Naive thymus-derived CD4-positive, alpha-beta T cell (primary cell): ENCODE measurements around the gene RPS21. TPM values are rescaled to one million over a fixed set of nuclear protein-coding genes. Genes with fewer than 3 reads are reported as not detected.

Experiments used
- ATAC-seq: fragments of 150-1000 bp; cut with Tn5 transposase; 2 replicates; pipeline ENCODE4 v1.10.0; 2021; ENCODE audit warnings: mild to moderate bottlenecking, moderate library complexity
- CTCF ChIA-PET: fragments of 350-600 bp; sonication (Branson Sonifier 250); formaldehyde crosslinking; loops from one replicate; lab custom pipeline; 2021; ENCODE audit warnings: antibody characterized with exemption; lab: Charles Lee
- POLR2A ChIA-PET: fragments of 350-600 bp; sonication (Branson Sonifier 250); formaldehyde crosslinking; loops from one replicate; lab custom pipeline; 2021; ENCODE audit warnings: antibody characterized with exemption, inconsistent platforms; lab: Charles Lee
- DNase-seq, 9 donors: peaks; one replicate each; pipeline versions ENCODE4 v3.0.0 to v3.0.0-alpha.2; 2020 to 2022; ENCODE audit warnings: mixed read lengths in 1 of 9
- H3K27ac ChIP-seq: one replicate; pipeline ENCODE4 v1.7.0; 2013; ENCODE audit warnings: mild to moderate bottlenecking, low read depth, low read length, moderate library complexity
- H3K27me3 ChIP-seq, 2 donors: one replicate each; pipeline ENCODE4 v1.7.0; 2013; ENCODE audit warnings: low read length in 2 of 2, mild to moderate bottlenecking in 2 of 2, moderate library complexity in 2 of 2; ENCODE audit not compliant: control insufficient read depth in 2 of 2, insufficient read depth in 2 of 2
- H3K36me3 ChIP-seq, 3 experiments: 1 replicate in 2 of 3; 2 replicates in 1 of 3; pipeline ENCODE4 v1.7.0; 2013; ENCODE audit warnings: low read length in 3 of 3, mild to moderate bottlenecking in 3 of 3, moderate library complexity in 1 of 3; ENCODE audit not compliant: insufficient read depth in 3 of 3, control insufficient read depth in 2 of 3
- H3K4me1 ChIP-seq, 2 donors: one replicate each; pipeline ENCODE4 v1.7.0; 2013; ENCODE audit warnings: low read length in 2 of 2, mild to moderate bottlenecking in 2 of 2, moderate library complexity in 1 of 2; ENCODE audit not compliant: control insufficient read depth in 2 of 2, insufficient read depth in 2 of 2
- H3K4me3 ChIP-seq: 2 replicates; pipeline ENCODE4 v1.7.0; 2013; ENCODE audit warnings: mild to moderate bottlenecking, low read length
- H3K9me3 ChIP-seq, 3 experiments: 1 replicate in 2 of 3; 2 replicates in 1 of 3; pipeline ENCODE4 v1.7.0; 2013; ENCODE audit warnings: low read length in 3 of 3; ENCODE audit not compliant: control insufficient read depth in 2 of 3
- H3K27ac Mint-ChIP-seq, 9 donors: one replicate each; pipeline ENCODE4 v1.8.0; 2020 to 2022; ENCODE audit warnings: mixed read lengths in 9 of 9, mild to moderate bottlenecking in 8 of 9, moderate library complexity in 5 of 9, inconsistent platforms in 2 of 9
- H3K27me3 Mint-ChIP-seq, 5 donors: one replicate each; pipeline ENCODE4 v1.8.0; 2021 to 2022; ENCODE audit warnings: mixed read lengths in 5 of 5, mild to moderate bottlenecking in 1 of 5
- H3K36me3 Mint-ChIP-seq, 5 donors: one replicate each; pipeline ENCODE4 v1.8.0; 2020 to 2022; ENCODE audit warnings: mixed read lengths in 5 of 5, mild to moderate bottlenecking in 3 of 5, inconsistent platforms in 1 of 5
- H3K4me1 Mint-ChIP-seq, 7 donors: one replicate each; pipeline ENCODE4 v1.8.0; 2020 to 2022; ENCODE audit warnings: mixed read lengths in 7 of 7, mild to moderate bottlenecking in 3 of 7, inconsistent platforms in 1 of 7
- H3K4me3 Mint-ChIP-seq, 10 donors: one replicate each; pipeline ENCODE4 v1.8.0; 2020 to 2022; ENCODE audit warnings: mild to moderate bottlenecking in 10 of 10, mixed read lengths in 10 of 10, moderate library complexity in 6 of 10, inconsistent platforms in 2 of 10
- H3K9me3 Mint-ChIP-seq, 11 donors: one replicate each; pipeline ENCODE4 v1.8.0; 2020 to 2022; ENCODE audit warnings: mixed read lengths in 11 of 11, mild to moderate bottlenecking in 4 of 11, inconsistent platforms in 1 of 11, moderate library complexity in 1 of 11
- intact Hi-C, 2 donors: fragments of 100-400 bp; cut with micrococcal nuclease; formaldehyde crosslinking; loops; one replicate each; pipeline ENCODE4 v1.15.1; 2023
- polyA plus RNA-seq, 2 donors: library from polyadenylated mRNA; unstranded; fragments of 300-500 nt; fragmentation: Illumina TruSeq; gene quantifications; one replicate each; pipeline ENCODE4 v1.2.3, GENCODE V29; 2021
- total RNA-seq, 6 experiments: library from RNA in 5 of 6; stranded (reverse) in 5 of 6; gene quantifications; 1 replicate in 5 of 6; 2 replicates in 1 of 6; pipeline ENCODE4 v1.2.3 and lab custom pipeline; 2021 to 2026

The RPS21 gene
- total and polyA plus RNA-seq, 7 experiments from 2014 or later: 2,026 to 3,458 (median 3,308) TPM

- Histone ChIP-seq H3K9me3 (no peaks in the 10 kb centered on the region), H3K36me3 (no peaks in the 10 kb centered on the region), H3K27ac (no peak overlapping the region), H3K4me3 (no peak overlapping the region), H3K27me3 (no peaks in the 10 kb centered on the region), H3K4me1 (no peaks in the 10 kb centered on the region)
- H3K27me3 Mint-ChIP-seq: peaks cover 0 to 4% (median 0%) of the 10 kb centered on the region in 5 donors
- ChIA-PET POLR2A (interaction anchor here (0.6 kb wide), 1 partner anchor 11 kb away, joined by 3 read pairs; no protein-coding TSS in a partner anchor), CTCF (no interaction called here)
- H3K4me1 Mint-ChIP-seq: peaks cover 0 to 3% (median 0%) of the 10 kb centered on the region in 7 donors
- intact Hi-C loops: no loop called here
- peaks cover 0 to 4% (median 0%) of the 10 kb centered on the region in 11 donors for H3K9me3 Mint-ChIP-seq
- ATAC-seq: no peak
- no peak overlapping the region for H3K4me3 Mint-ChIP-seq
- H3K27ac Mint-ChIP-seq: no peak overlapping the region
- no peaks in the 10 kb centered on the region for H3K36me3 Mint-ChIP-seq
- DNase-seq: no peak
Measured at GRCh38 chr20:62419759-62420158, 32.9 kb downstream of the RPS21 start.

GRCh38 chr20:62420846-62421715, 34.2 kb downstream of the RPS21 start:
- peaks cover 0 to 4% (median 0%) of the 10 kb centered on the region in 11 donors for H3K9me3 Mint-ChIP-seq
- H3K4me3 Mint-ChIP-seq: no peak overlapping the region
- H3K4me1 ChIP-seq: no peaks in the 10 kb centered on the region
- POLR2A ChIA-PET: no interaction called here
- H3K4me3 ChIP-seq: no peak overlapping the region
- no peak overlapping the region for H3K27ac Mint-ChIP-seq
- H3K9me3 ChIP-seq: no peaks in the 10 kb centered on the region
- peaks cover 0 to 3% (median 0%) of the 10 kb centered on the region in 7 donors for H3K4me1 Mint-ChIP-seq
- H3K27me3 Mint-ChIP-seq: peaks cover 0 to 5% (median 0%) of the 10 kb centered on the region in 5 donors
- H3K27me3 ChIP-seq: no peaks in the 10 kb centered on the region
- DNase-seq: no peak
- ATAC-seq: no peak
- H3K27ac ChIP-seq: no peak overlapping the region
- CTCF ChIA-PET: no interaction called here
- intact Hi-C loops: no loop called here
- no peaks in the 10 kb centered on the region for H3K36me3 Mint-ChIP-seq
- no peaks in the 10 kb centered on the region for H3K36me3 ChIP-seq

- intact Hi-C loops: no loop called here
- no peak overlapping the region for H3K4me3 ChIP-seq
- Mint-ChIP-seq H3K27ac (no peak overlapping the region), H3K9me3 (peaks cover 0 to 4% (median 0%) of the 10 kb centered on the region in 11 donors), H3K4me3 (no peak overlapping the region), H3K36me3 (no peaks in the 10 kb centered on the region), H3K27me3 (peaks cover 0 to 5% (median 0%) of the 10 kb centered on the region in 5 donors), H3K4me1 (peaks cover 0 to 3% (median 0%) of the 10 kb centered on the region in 7 donors)
- H3K27me3 ChIP-seq: no peaks in the 10 kb centered on the region
- H3K4me1 ChIP-seq: no peaks in the 10 kb centered on the region
- POLR2A ChIA-PET: interaction anchor here (0.7 kb wide), 1 partner anchor 11 kb away, joined by 3 read pairs; no protein-coding TSS in a partner anchor
- no peaks in the 10 kb centered on the region for H3K9me3 ChIP-seq
- CTCF ChIA-PET: no interaction called here
- no peak for DNase-seq
- no peak overlapping the region for H3K27ac ChIP-seq
- no peak for ATAC-seq
- no peaks in the 10 kb centered on the region for H3K36me3 ChIP-seq
Measured at GRCh38 chr20:62421716-62421990, 34.8 kb downstream of the RPS21 start.

- H3K9me3 ChIP-seq: no peaks in the 10 kb centered on the region
- no peak overlapping the region for H3K4me3 ChIP-seq
- Mint-ChIP-seq H3K27me3 (peaks cover 0 to 5% (median 0%) of the 10 kb centered on the region in 5 donors), H3K4me3 (no peak overlapping the region), H3K36me3 (no peaks in the 10 kb centered on the region), H3K27ac (no peak overlapping the region), H3K4me1 (peaks cover 0 to 3% (median 0%) of the 10 kb centered on the region in 7 donors), H3K9me3 (peaks cover 0 to 4% (median 0%) of the 10 kb centered on the region in 11 donors)
- no peak for ATAC-seq
- ChIA-PET POLR2A (no interaction called here), CTCF (no interaction called here)
- H3K36me3 ChIP-seq: no peaks in the 10 kb centered on the region
- no peak overlapping the region for H3K27ac ChIP-seq
- H3K4me1 ChIP-seq: no peaks in the 10 kb centered on the region
- no peaks in the 10 kb centered on the region for H3K27me3 ChIP-seq
- no peak for DNase-seq
- intact Hi-C loops: no loop called here
Measured at GRCh38 chr20:62422636-62423325, 35.9 kb downstream of the RPS21 start.

GRCh38 chr20:62423326-62423706, 36.4 kb downstream of the RPS21 start:
- Mint-ChIP-seq H3K27ac (no peak overlapping the region), H3K27me3 (peaks cover 0 to 5% (median 0%) of the 10 kb centered on the region in 5 donors), H3K4me1 (peaks cover 0 to 3% (median 0%) of the 10 kb centered on the region in 7 donors), H3K4me3 (no peak overlapping the region), H3K36me3 (no peaks in the 10 kb centered on the region), H3K9me3 (peaks cover 0 to 4% (median 0%) of the 10 kb centered on the region in 11 donors)
- no peaks in the 10 kb centered on the region for H3K4me1 ChIP-seq
- no peaks in the 10 kb centered on the region for H3K9me3 ChIP-seq
- DNase-seq (no peak), ATAC-seq (no peak)
- ChIA-PET CTCF (no interaction called here), POLR2A (no interaction called here)
- no peak overlapping the region for H3K27ac ChIP-seq
- no peaks in the 10 kb centered on the region for H3K36me3 ChIP-seq
- H3K27me3 ChIP-seq: no peaks in the 10 kb centered on the region
- intact Hi-C loops: no loop called here
- no peak overlapping the region for H3K4me3 ChIP-seq

GRCh38 chr20:62424249-62425107, 37.6 kb downstream of the RPS21 start:
- Mint-ChIP-seq H3K27me3 (peaks cover 0 to 5% (median 3%) of the 10 kb centered on the region in 5 donors), H3K27ac (no peak overlapping the region), H3K36me3 (no peaks in the 10 kb centered on the region), H3K4me1 (peaks cover 0 to 3% (median 0%) of the 10 kb centered on the region in 7 donors), H3K9me3 (peaks cover 0 to 4% (median 0%) of the 10 kb centered on the region in 11 donors), H3K4me3 (no peak overlapping the region)
- ChIA-PET POLR2A (no interaction called here), CTCF (no interaction called here)
- no peak overlapping the region for H3K4me3 ChIP-seq
- H3K27ac ChIP-seq: no peak overlapping the region
- DNase-seq (no peak), ATAC-seq (no peak)
- no peaks in the 10 kb centered on the region for H3K4me1 ChIP-seq
- no peaks in the 10 kb centered on the region for H3K27me3 ChIP-seq
- H3K36me3 ChIP-seq: no peaks in the 10 kb centered on the region
- H3K9me3 ChIP-seq: no peaks in the 10 kb centered on the region
- intact Hi-C loops: no loop called here
